Measurements from ENCODE around the gene AWAT1.

GRCh38 chrX:70234355-70234754, at the start of gene AWAT1:
- no peak for TF ChIP-seq EZH2phosphoT487 (IDR thresholded peaks at IDR 0.05; ENCODE audit: low read depth)
- no peak for TF ChIP-seq CTCF (IDR thresholded peaks at IDR 0.05; ENCODE audit: low read depth, low read length)

All from OCI-LY3 (cell line).